ENCODE measurements around the gene FGD4. TPM values are rescaled to one million over a fixed set of nuclear protein-coding genes. Genes with fewer than 3 reads are reported as not detected.
"Not testable (repeated sequence)": the region's sequence is repeated elsewhere in the genome, so short reads cannot be mapped to it uniquely, and the experiment has no call there.

Gene FGD4
- total RNA-seq, 4 donors from 2014 or later: 42.6 to 69.4 (median 47.3) TPM

DNA sequence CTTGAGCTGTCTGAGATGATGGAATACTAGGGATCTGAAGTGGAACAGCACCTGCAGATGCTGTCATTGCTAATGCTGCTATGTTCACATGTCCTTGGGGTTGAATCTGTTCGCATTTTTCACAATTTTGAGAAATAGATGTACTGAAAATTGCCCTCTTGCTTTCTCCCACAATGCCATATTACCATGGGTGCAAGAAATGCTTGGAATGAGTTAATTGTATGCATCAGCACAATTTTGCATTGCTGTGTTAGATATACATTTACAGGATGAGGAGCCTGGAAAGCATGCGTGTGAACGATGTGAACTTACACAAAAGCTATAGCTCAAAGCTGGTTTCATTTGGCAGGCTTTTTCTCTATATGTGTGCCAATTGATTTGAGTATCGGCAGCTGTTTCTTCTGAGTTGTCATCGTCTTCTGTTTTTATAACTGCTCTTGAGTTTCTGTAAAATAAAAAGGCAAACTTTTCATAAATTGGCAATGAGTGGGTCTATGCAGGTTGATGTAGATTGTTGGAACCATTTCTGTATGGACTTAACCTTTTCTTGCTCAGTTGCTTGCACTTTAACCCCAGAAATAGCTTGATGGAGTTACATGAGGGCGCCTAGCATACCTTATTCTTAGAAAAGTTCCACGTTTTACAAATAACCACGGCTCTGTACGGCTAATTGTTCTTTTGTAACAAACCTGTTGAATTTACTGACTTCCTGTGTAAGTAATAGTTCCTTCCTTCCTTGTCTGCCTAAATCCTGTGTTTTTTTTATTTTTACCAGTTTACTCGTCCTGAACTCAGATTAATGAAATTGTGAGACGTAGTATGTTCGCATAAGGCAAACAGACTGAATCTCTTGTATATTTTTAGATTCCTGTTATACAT, 105.9 kb downstream of the FGD4 start:
- no peaks in the 10 kb centered on the region for H3K27me3 ChIP-seq
- no peaks in the 10 kb centered on the region for H3K9me3 ChIP-seq
- DNase-seq (ENCODE audit: low spot score in 2 of 2): no peak
- H3K4me1 ChIP-seq: peaks cover 53% of the 10 kb centered on the region
- H3K36me3 ChIP-seq: no peaks in the 10 kb centered on the region
- no peak overlapping the region for H3K27ac ChIP-seq
- peak overlapping the region; percentile 0 for H3K4me3 ChIP-seq
- 59% methylated on average over 12 of the region's 12 CpGs for WGBS
- TF ChIP-seq EP300 (IDR thresholded peaks at IDR 0.05): no peak
- TF ChIP-seq, protein P1, sequence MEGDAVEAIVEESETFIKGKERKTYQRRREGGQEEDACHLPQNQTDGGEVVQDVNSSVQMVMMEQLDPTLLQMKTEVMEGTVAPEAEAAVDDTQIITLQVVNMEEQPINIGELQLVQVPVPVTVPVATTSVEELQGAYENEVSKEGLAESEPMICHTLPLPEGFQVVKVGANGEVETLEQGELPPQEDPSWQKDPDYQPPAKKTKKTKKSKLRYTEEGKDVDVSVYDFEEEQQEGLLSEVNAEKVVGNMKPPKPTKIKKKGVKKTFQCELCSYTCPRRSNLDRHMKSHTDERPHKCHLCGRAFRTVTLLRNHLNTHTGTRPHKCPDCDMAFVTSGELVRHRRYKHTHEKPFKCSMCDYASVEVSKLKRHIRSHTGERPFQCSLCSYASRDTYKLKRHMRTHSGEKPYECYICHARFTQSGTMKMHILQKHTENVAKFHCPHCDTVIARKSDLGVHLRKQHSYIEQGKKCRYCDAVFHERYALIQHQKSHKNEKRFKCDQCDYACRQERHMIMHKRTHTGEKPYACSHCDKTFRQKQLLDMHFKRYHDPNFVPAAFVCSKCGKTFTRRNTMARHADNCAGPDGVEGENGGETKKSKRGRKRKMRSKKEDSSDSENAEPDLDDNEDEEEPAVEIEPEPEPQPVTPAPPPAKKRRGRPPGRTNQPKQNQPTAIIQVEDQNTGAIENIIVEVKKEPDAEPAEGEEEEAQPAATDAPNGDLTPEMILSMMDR (IDR thresholded peaks at IDR 0.05): no peak
- no peak for TF ChIP-seq POLR2AphosphoS5 (IDR thresholded peaks at IDR 0.05)
- TF ChIP-seq POLR2A (IDR thresholded peaks at IDR 0.05): no peak

DNA sequence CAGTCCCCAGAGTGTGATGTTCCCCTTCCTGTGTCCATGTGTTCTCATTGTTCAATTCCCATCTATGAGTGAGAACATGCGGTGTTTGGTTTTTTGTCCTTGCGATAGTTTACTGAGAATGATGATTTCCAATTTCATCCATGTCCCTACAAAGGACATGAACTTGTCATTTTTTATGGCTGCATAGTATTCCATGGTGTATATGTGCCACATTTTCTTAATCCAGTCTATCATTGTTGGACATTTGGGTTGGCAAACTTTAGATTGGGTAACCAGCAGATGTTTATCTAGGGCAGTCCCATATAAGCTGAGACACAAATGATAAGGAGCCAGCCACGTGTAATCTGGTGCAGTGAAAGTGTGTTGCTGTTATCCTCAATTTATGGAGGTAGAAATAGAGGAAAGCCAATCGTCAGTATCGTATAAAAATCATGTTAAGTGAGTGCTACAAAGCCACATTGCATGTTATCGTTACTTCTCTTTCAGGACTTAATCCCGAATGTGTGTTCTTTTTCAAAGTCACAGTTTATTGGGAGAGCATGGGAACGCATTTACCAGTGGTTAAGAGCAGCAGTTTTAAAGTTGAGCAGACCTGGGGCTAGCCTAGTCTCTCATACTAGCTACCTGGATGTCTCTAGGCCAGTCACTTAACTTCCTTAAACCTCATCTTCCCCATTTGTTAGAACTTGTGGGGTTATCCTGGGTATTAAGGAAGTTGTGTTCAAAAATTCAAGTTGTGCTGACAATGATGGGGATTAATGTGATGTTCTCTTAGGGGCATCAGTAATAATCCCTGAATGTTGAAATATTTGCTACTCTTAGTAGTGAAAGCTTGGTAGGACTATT, 108.0 kb downstream of the FGD4 start:
- not testable (repeated sequence) for DNase-seq (ENCODE audit: low spot score in 2 of 2); H3K4me3 ChIP-seq; H3K27me3 ChIP-seq; H3K36me3 ChIP-seq; H3K27ac ChIP-seq; H3K9me3 ChIP-seq
- H3K4me1 ChIP-seq: peaks cover 43% of the 10 kb centered on the region
- 87% methylated on average over 6 of the region's 8 CpGs for WGBS

DNA sequence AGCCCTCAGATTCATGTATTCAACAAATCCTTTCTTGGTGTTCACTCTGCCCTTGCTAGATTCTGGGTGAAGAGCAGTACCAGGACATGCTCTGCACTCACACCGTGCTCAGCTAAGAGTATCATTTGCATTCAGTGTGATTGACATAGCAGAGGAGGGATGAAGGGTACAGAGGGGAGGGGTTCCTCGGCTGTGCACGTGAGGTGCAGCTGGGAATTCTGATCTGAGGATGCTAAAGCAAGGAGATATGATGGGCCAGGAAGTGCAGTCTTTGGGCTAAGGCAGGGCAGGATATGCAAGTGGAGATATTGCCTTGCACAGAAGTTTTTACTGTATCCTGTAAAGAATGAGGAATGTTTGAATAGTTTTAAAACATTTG, 108.6 kb downstream of the FGD4 start:
- Histone ChIP-seq H3K4me3 (no peak overlapping the region), H3K4me1 (peaks cover 37% of the 10 kb centered on the region), H3K36me3 (no peaks in the 10 kb centered on the region), H3K27ac (no peak overlapping the region), H3K9me3 (no peaks in the 10 kb centered on the region), H3K27me3 (no peaks in the 10 kb centered on the region)
- WGBS: 56% methylated on average over 3 of the region's 3 CpGs
- DNase-seq (ENCODE audit: low spot score in 2 of 2): no peak
- TF ChIP-seq, protein P1 (IDR thresholded peaks at IDR 0.05): no peak

DNA sequence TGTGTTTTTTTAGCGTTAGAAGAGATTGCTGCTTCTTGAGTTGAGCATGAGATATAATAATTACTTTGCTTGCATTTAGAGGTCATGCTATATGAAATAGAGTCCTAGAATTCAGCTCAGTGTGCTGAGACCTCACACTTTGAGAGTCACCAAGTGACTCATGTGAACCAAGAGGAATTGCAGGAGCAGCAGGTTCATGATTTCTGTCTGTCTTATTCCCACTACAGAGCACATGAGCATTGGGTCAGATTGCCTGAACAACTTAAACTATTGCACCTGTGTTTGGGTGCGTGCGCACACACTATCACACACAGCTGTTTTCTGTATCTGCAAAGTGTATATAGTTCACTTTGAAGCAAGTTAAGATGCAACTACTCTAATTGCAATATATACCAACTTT, 109.3 kb downstream of the FGD4 start:
- no peaks in the 10 kb centered on the region for H3K27me3 ChIP-seq
- TF ChIP-seq EP300 (IDR thresholded peaks at IDR 0.05) (no peak), POLR2A (IDR thresholded peaks at IDR 0.05) (no peak)
- peaks cover 37% of the 10 kb centered on the region for H3K4me1 ChIP-seq
- no peak overlapping the region for H3K27ac ChIP-seq
- no peak for DNase-seq (ENCODE audit: low spot score in 2 of 2)
- no peaks in the 10 kb centered on the region for H3K9me3 ChIP-seq
- no peak overlapping the region for H3K4me3 ChIP-seq
- no peaks in the 10 kb centered on the region for H3K36me3 ChIP-seq
- 92% methylated on average over 3 of the region's 3 CpGs for WGBS

- TF ChIP-seq, protein P1 (IDR thresholded peaks at IDR 0.05): no peak
- TF ChIP-seq POLR2A (IDR thresholded peaks at IDR 0.05) (no peak), EP300 (IDR thresholded peaks at IDR 0.05) (no peak), POLR2AphosphoS5 (IDR thresholded peaks at IDR 0.05) (no peak)
- DNase-seq (ENCODE audit: low spot score in 2 of 2): no peak
- Histone ChIP-seq H3K36me3 (no peaks in the 10 kb centered on the region), H3K27me3 (no peaks in the 10 kb centered on the region), H3K4me3 (no peak overlapping the region), H3K4me1 (peaks cover 29% of the 10 kb centered on the region), H3K27ac (no peak overlapping the region), H3K9me3 (no peaks in the 10 kb centered on the region)
- 89% methylated on average over 2 of the region's 2 CpGs for WGBS
These were observed 110.2 kb downstream of the FGD4 start for GRCh38 chr12:32509328-32510091.

GRCh38 chr12:32511976-32512375, 112.6 kb downstream of the FGD4 start:
- H3K9me3 ChIP-seq; H3K27me3 ChIP-seq; H3K4me3 ChIP-seq; H3K36me3 ChIP-seq; H3K4me1 ChIP-seq; H3K27ac ChIP-seq; DNase-seq (ENCODE audit: low spot score in 2 of 2): not testable (repeated sequence)
- WGBS: 96% methylated on average over 7 of the region's 7 CpGs
